Glutamatergic neuron (in vitro differentiated cells): ENCODE results near the gene MAP2K2. TPM values are rescaled to one million over a fixed set of nuclear protein-coding genes. Genes with fewer than 3 reads are reported as not detected.

ENCODE experiments used
- DNase-seq: peaks from one replicate; pipeline ENCODE4 v3.0.0; 2022
- H3K27ac Mint-ChIP-seq: one replicate; pipeline ENCODE4 v1.8.0; 2020; ENCODE audit warnings: mild to moderate bottlenecking, mixed read lengths, inconsistent platforms; ENCODE audit not compliant: unreplicated experiment
- H3K27me3 Mint-ChIP-seq: one replicate; pipeline ENCODE4 v1.8.0; 2020; ENCODE audit warnings: mild to moderate bottlenecking, moderate library complexity, mixed read lengths, inconsistent platforms; ENCODE audit not compliant: unreplicated experiment
- H3K36me3 Mint-ChIP-seq: one replicate; pipeline ENCODE4 v1.8.0; 2020; ENCODE audit warnings: mild to moderate bottlenecking, mixed read lengths, inconsistent platforms; ENCODE audit not compliant: unreplicated experiment
- H3K4me1 Mint-ChIP-seq: one replicate; pipeline ENCODE4 v1.8.0; 2020; ENCODE audit warnings: mild to moderate bottlenecking, low read depth, mixed read lengths, inconsistent platforms; ENCODE audit not compliant: unreplicated experiment
- H3K4me3 Mint-ChIP-seq: one replicate; pipeline ENCODE4 v1.8.0; 2020; ENCODE audit warnings: mild to moderate bottlenecking, mixed read lengths, inconsistent platforms; ENCODE audit not compliant: unreplicated experiment
- H3K9me3 Mint-ChIP-seq: one replicate; pipeline ENCODE4 v1.8.0; 2020; ENCODE audit warnings: mild to moderate bottlenecking, moderate library complexity, mixed read lengths, inconsistent platforms; ENCODE audit not compliant: unreplicated experiment
- total RNA-seq: library from RNA; stranded (reverse); fragmentation: NEBNext Ultra II Directional; extraction: Animal tissue kit (Norgen Biotek cat#: 25700); gene quantifications from one replicate; pipeline ENCODE4 v1.2.1, GENCODE V29; 2021; ENCODE audit not compliant: unreplicated experiment
- TF ChIP-seq, protein P1 (sequence below): fragments of 200-600 bp; sonication (generic); IDR thresholded peaks from one replicate; pipeline ENCODE4 v1.5.0; 2021; ENCODE audit not compliant: partially characterized antibody, unreplicated experiment

MAP2K2 gene
- total RNA-seq, 1 donor from 2014 or later, result 148 TPM

DNA sequence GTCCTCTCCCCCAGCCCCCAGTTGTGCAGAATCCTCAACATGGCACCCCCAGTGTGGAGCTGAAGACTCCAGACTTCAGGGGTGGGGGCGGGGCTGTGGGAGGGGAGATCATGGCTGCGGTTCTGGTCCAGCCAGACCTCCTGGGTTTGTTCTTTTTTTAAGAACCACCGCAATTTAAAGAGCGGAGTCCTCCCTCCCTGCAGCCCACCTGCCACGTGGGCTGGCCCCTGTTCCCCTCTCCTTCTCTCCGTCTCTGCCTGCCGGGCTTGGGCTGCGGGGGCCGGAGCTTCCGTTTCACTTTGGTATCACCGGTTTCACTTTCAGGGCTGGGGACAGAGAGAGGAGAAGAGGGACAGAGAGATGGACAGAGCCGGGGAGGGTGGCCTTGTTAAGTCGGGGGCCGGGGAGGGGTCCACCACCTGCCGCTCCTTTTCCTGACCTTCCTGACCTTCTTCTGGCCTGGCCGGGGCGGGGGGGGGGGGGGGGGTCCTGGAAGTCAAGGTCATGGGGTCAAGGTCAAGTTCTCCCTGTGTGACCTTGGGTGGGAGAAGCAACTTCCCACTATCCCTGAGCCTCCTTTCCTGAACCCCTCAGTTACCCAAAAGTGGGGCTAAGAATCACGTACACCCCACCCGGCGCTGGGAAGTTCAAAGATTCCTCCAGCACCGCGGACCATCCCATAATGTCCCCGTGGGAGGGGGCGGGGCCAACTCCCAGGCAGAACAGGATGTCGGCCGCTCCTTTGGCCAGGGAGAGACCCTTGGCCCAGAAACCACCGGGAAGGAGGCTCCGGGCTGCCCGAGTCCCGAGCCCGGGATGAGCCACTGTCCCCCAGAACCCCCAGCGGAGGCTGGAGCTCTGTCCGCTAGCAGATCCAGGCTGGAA is 45.9 kb downstream of the MAP2K2 start:
- TF ChIP-seq, protein P1, sequence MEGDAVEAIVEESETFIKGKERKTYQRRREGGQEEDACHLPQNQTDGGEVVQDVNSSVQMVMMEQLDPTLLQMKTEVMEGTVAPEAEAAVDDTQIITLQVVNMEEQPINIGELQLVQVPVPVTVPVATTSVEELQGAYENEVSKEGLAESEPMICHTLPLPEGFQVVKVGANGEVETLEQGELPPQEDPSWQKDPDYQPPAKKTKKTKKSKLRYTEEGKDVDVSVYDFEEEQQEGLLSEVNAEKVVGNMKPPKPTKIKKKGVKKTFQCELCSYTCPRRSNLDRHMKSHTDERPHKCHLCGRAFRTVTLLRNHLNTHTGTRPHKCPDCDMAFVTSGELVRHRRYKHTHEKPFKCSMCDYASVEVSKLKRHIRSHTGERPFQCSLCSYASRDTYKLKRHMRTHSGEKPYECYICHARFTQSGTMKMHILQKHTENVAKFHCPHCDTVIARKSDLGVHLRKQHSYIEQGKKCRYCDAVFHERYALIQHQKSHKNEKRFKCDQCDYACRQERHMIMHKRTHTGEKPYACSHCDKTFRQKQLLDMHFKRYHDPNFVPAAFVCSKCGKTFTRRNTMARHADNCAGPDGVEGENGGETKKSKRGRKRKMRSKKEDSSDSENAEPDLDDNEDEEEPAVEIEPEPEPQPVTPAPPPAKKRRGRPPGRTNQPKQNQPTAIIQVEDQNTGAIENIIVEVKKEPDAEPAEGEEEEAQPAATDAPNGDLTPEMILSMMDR, result no peak
- Mint-ChIP-seq H3K27me3 (no peaks in the 10 kb centered on the region), H3K4me1 (no peaks in the 10 kb centered on the region), H3K36me3 (no peaks in the 10 kb centered on the region), H3K9me3 (no peaks in the 10 kb centered on the region), H3K4me3 (no peak overlapping the region), H3K27ac (no peak overlapping the region)
- no peak for DNase-seq

DNA sequence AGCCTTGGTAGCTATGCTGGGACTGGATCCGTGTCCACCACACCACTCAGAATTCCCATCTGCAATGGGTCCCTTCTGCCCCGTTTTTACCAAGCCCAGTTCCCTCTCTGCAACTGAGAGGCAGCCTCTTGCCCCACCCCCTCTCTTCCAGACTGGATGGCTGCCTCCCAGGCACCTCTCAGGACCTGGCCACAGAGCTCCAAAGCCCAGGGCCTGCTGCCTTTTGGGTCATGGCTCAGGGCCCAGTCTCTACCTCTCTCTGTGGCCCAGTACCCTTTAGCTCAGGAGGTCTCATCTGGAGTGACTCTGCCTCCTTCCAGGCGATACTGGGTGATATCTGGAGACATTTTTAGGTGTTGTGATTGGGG is 46.9 kb downstream of the MAP2K2 start:
- H3K4me3 Mint-ChIP-seq, result no peak overlapping the region
- no peaks in the 10 kb centered on the region for H3K36me3 Mint-ChIP-seq
- TF ChIP-seq, protein P1, result no peak
- H3K27ac Mint-ChIP-seq, result no peak overlapping the region
- no peaks in the 10 kb centered on the region for H3K4me1 Mint-ChIP-seq
- DNase-seq, result no peak
- no peaks in the 10 kb centered on the region for H3K9me3 Mint-ChIP-seq
- H3K27me3 Mint-ChIP-seq, result no peaks in the 10 kb centered on the region

DNA sequence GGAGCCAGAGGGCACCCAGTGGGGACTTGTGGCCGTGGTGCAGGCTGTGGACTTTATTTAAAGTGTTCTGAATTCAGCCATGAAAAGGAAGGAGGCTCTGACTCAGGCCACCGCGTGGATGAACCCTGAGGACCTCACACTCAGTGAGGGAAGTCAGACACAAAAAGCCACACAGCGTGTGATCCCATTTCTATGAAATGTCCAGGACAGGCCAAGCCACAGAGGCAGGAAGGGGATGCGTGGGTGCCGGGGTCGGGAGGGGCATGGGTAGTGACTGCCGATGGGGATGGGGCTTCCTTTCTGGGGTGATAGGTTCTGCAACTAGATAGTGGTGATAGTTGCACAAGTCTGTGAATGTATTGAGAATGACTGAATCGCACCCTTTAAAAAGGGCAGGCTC is 48.5 kb downstream of the MAP2K2 start:
- H3K4me3 Mint-ChIP-seq, result no peak overlapping the region

DNA sequence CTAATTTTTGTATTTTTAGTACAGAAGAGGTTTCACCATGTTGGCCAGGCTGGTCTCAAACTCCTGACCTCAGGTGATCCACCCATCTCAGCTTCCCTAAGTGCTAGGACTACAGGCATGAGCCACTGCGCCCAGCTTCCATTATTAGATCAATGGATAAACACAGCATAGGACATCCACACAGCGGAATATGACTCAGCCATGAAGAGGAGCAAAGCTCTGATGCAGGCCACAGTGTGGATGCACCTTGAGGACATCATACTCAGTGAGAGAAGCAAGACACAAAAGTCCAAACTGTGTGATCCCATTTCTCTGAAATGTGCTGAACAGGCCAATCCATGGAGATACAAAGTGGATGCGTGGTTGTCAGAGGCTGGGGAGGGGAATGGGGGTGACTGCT is 52.3 kb downstream of the MAP2K2 start:
- DNase-seq, result no peak
- TF ChIP-seq, protein P1, result no peak
- Mint-ChIP-seq H3K9me3 (no peaks in the 10 kb centered on the region), H3K27ac (no peak overlapping the region), H3K4me3 (no peak overlapping the region), H3K4me1 (no peaks in the 10 kb centered on the region), H3K36me3 (no peaks in the 10 kb centered on the region), H3K27me3 (peaks cover 3% of the 10 kb centered on the region)

More for the DNA sequence above, 48.5 kb downstream of the MAP2K2 start:
- no peaks in the 10 kb centered on the region for H3K4me1 Mint-ChIP-seq
- no peak for DNase-seq
- TF ChIP-seq, protein P1, result no peak
- no peak overlapping the region for H3K27ac Mint-ChIP-seq
- no peaks in the 10 kb centered on the region for H3K9me3 Mint-ChIP-seq
- no peaks in the 10 kb centered on the region for H3K36me3 Mint-ChIP-seq
- H3K27me3 Mint-ChIP-seq, result peaks cover under 1% of the 10 kb centered on the region

DNA sequence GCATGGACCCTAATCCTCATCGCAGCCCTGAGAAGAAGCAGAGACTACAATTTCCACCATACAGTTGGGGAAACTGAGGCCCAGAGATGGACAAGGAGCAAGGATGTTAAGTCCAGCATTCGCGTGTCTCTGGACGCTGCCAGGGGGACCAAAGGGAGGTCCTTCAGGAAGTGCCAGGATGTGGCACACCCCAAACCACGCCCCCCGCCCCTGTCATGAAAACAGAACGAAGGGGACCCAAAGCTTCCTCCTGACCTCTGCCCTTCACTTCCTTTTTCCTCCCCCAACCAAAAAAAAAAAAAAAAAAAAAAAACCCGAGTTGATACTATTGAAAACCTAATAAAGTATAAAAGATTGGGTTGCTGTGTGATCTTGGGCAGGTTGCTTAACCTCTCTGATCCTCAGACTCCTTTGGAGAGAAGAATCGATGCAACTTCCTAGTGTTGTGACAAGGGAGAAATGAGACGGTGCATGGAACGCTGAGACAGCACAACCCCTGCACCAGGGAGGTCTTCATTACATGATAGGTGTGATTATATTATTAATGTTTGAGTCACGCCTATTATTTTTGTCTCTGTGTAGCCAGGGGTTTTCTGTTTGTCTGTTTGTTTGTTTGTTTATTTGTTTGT is 54.5 kb downstream of the MAP2K2 start:
- Mint-ChIP-seq H3K4me1 (no peaks in the 10 kb centered on the region), H3K36me3 (no peaks in the 10 kb centered on the region), H3K27ac (no peak overlapping the region), H3K4me3 (no peak overlapping the region), H3K27me3 (peaks cover 3% of the 10 kb centered on the region), H3K9me3 (no peaks in the 10 kb centered on the region)
- no peak for DNase-seq
- TF ChIP-seq, protein P1, result no peak
